SK-N-SH (cell line): ENCODE results near the gene GYS2. TPM values are rescaled to one million over a fixed set of nuclear protein-coding genes. Genes with fewer than 3 reads are reported as not detected.
"Not testable (repeated sequence)": the region's sequence is repeated elsewhere in the genome, so short reads cannot be mapped to it uniquely, and the experiment has no call there.

Experiments
- CTCF ChIA-PET: fragments of 300-600, 350-600 bp; formaldehyde crosslinking; extraction: SDS; loops from one replicate; lab custom pipeline; 2021; lab: Yijun Ruan, JAX
- POLR2A ChIA-PET: fragments of 350-600 bp; sonication (Branson Sonifier 250); formaldehyde crosslinking; extraction: SDS; loops from one replicate; lab custom pipeline; 2020; ENCODE audit warnings: antibody characterized with exemption, inconsistent platforms; lab: Yijun Ruan, JAX
- DNase-seq: peaks from one replicate; pipeline ENCODE4 v3.0.0; 2012
- H2AFZ ChIP-seq: fragments of 200-600 bp; sonication (generic); 2 replicates; pipeline ENCODE4 v1.8.1; 2016; ENCODE audit warnings: antibody characterized with exemption, mild to moderate bottlenecking, low read depth
- H3F3A ChIP-seq: fragments of 200-600 bp; sonication (generic); replicated peaks from 2 replicates; pipeline ENCODE3; 2016; ENCODE audit warnings: antibody characterized with exemption, mild to moderate bottlenecking; ENCODE audit not compliant: insufficient read depth
- H3K27ac ChIP-seq, 2 experiments: fragments of 200-500 bp in 1 of 2; fragments of 200-600 bp in 1 of 2; sonication (Bioruptor generic) in 1 of 2; sonication (generic), shearing (Covaris generic) in 1 of 2; 2 replicates each; pipeline versions ENCODE4 v1.5.1 to v1.6.1; 2014 to 2016; ENCODE audit warnings: low read depth in 2 of 2, inconsistent platforms in 1 of 2, low read length in 1 of 2, mild to moderate bottlenecking in 1 of 2, mixed read lengths in 1 of 2
- H3K27me3 ChIP-seq: fragments of 200-600 bp; sonication (generic), shearing (Covaris generic); 2 replicates; pipeline ENCODE4 v1.6.1; 2016; ENCODE audit warnings: mixed run types; ENCODE audit not compliant: insufficient read depth
- H3K36me3 ChIP-seq, 2 experiments: fragments of 200-500 bp in 1 of 2; fragments of 200-600 bp in 1 of 2; sonication (Bioruptor generic) in 1 of 2; sonication (generic) in 1 of 2; replicated peaks in 1 of 2; 2 replicates each; pipeline versions ENCODE3 to v1.5.1; 2014 to 2016; ENCODE audit warnings: low read length in 1 of 2, mild to moderate bottlenecking in 1 of 2; ENCODE audit not compliant: insufficient read depth in 2 of 2, control insufficient read depth in 1 of 2
- H3K4me1 ChIP-seq, 2 experiments: fragments of 200-500 bp in 1 of 2; fragments of 200-600 bp in 1 of 2; sonication (Bioruptor generic) in 1 of 2; sonication (generic), shearing (Covaris generic) in 1 of 2; 2 replicates each; pipeline versions ENCODE4 v1.5.1 to v1.6.1; 2014 to 2016; ENCODE audit warnings: low read depth in 1 of 2, low read length in 1 of 2, mixed run types in 1 of 2; ENCODE audit not compliant: insufficient read depth in 2 of 2, control insufficient read depth in 1 of 2
- H3K4me2 ChIP-seq: fragments of 200-600 bp; sonication (generic), shearing (Covaris generic); 2 replicates; pipeline ENCODE4 v1.6.1; 2017; ENCODE audit warnings: mixed run types
- H3K4me3 ChIP-seq, 2 experiments: fragments of 200-500 bp in 1 of 2; fragments of 200-600 bp in 1 of 2; sonication (Bioruptor generic) in 1 of 2; sonication (generic), shearing (Covaris generic) in 1 of 2; 2 replicates each; pipeline versions ENCODE4 v1.5.1 to v1.8.1; 2014 to 2016; ENCODE audit warnings: low read depth in 2 of 2, inconsistent platforms in 1 of 2, low read length in 1 of 2, mild to moderate bottlenecking in 1 of 2, mixed read lengths in 1 of 2, moderate library complexity in 1 of 2
- H3K79me2 ChIP-seq: fragments of 200-600 bp; sonication (generic); 2 replicates; pipeline ENCODE4 v1.8.1; 2017; ENCODE audit warnings: mild to moderate bottlenecking; ENCODE audit not compliant: insufficient read depth
- H3K9ac ChIP-seq: fragments of 200-600 bp; sonication (generic); 2 replicates; pipeline ENCODE4 v1.6.1; 2017; ENCODE audit warnings: mixed run types
- H3K9me2 ChIP-seq: fragments of 200-600 bp; sonication (generic); 2 replicates; pipeline ENCODE4 v1.6.1; 2017; ENCODE audit warnings: mixed run types
- H3K9me3 ChIP-seq: fragments of 200-600 bp; sonication (generic); 2 replicates; pipeline ENCODE4 v1.6.1; 2017; ENCODE audit warnings: mixed run types, mild to moderate bottlenecking, moderate library complexity
- H4K20me1 ChIP-seq: fragments of 200-600 bp; sonication (generic); 2 replicates; pipeline ENCODE4 v1.6.1; 2017; ENCODE audit warnings: mild to moderate bottlenecking, mixed run types; ENCODE audit not compliant: insufficient read depth
- GATA2 ChIP-seq: sonication (generic); formaldehyde crosslinking; IDR thresholded peaks from 2 replicates; pipeline ENCODE4 v1.5.0; 2020; ENCODE audit warnings: mild to moderate bottlenecking, missing genetic modification reagents
- WGBS: methylation state at CpG from one replicate; pipeline ENCODE4 v1.1.6; 2017; ENCODE audit warnings: low lambda C conversion rate; 5-methylcytosine and 5-hydroxymethylcytosine counted together
- polyA plus RNA-seq, 3 experiments: library from polyadenylated mRNA; depleted of rRNA; stranded (reverse); fragments of >200 nt; gene quantifications; 2 replicates each; pipeline ENCODE4 v1.2.3, GENCODE V29; 2012
- TF ChIP-seq, protein P1 (sequence below): IDR thresholded peaks from 2 replicates; pipeline ENCODE4 v1.6.1; 2012; ENCODE audit warnings: mild to moderate bottlenecking, low read depth, low read length, moderate library complexity

GYS2 gene
- polyA plus RNA-seq, 1 of the 3 experiments (the other 2 are of a cell fraction) = not detected

DNA sequence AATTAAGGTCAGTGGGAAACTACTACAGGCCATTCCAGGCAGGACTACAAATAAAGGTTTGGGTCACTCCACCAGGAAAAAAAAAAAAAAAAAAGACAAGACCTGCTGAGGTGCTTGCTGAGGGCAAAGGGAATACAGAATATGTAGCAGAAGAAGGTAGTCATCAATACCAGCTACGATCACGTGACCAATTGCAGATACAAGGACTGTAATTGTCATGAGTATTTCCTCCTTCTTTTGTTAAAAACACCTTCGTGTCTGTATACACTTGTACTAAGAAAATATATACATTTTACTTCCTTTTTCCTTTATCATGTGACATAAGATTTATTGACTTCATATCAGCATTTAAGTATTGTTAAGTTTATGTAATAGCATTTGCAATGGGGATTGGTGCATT lies 19.2 kb downstream of the GYS2 start (continued):
- TF ChIP-seq, protein P1, sequence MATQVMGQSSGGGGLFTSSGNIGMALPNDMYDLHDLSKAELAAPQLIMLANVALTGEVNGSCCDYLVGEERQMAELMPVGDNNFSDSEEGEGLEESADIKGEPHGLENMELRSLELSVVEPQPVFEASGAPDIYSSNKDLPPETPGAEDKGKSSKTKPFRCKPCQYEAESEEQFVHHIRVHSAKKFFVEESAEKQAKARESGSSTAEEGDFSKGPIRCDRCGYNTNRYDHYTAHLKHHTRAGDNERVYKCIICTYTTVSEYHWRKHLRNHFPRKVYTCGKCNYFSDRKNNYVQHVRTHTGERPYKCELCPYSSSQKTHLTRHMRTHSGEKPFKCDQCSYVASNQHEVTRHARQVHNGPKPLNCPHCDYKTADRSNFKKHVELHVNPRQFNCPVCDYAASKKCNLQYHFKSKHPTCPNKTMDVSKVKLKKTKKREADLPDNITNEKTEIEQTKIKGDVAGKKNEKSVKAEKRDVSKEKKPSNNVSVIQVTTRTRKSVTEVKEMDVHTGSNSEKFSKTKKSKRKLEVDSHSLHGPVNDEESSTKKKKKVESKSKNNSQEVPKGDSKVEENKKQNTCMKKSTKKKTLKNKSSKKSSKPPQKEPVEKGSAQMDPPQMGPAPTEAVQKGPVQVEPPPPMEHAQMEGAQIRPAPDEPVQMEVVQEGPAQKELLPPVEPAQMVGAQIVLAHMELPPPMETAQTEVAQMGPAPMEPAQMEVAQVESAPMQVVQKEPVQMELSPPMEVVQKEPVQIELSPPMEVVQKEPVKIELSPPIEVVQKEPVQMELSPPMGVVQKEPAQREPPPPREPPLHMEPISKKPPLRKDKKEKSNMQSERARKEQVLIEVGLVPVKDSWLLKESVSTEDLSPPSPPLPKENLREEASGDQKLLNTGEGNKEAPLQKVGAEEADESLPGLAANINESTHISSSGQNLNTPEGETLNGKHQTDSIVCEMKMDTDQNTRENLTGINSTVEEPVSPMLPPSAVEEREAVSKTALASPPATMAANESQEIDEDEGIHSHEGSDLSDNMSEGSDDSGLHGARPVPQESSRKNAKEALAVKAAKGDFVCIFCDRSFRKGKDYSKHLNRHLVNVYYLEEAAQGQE = no peak

DNA sequence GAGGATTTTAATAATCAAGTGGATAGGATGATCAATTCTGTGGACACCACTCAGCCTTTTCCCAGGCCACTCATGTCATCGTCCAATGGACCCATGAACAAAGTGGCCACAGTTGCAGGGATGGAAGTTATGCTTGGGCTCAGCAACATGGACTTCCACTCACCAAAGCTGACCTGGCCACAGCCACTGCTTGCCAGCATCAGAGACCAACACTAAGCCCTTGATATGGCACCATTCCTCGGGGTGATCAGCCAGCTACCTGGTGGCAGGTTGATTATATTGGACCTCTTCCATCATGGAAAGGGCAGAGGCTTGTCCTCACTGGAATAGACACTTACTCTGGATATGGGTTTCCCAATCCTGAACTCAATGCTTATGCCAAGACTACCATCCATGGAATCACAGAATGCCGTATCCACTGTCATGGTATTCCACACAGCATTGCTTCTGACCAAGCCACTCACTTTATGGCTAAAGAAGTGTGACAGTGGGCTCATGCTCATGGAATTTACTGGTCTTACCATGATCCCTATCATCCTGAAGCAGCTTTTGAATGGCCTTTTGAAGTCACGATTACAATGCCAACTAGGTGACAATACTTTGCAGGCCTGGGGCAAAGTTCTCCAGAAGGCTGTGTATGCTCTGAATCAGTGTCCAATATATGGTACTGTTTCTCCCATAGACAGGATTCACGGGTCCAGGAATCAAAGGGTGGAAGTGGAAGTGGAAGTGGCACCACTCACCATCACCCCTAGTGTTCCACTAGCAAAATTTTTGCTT lies 20.1 kb downstream of the GYS2 start:
- POLR2A ChIA-PET, CTCF ChIA-PET: not testable (repeated sequence)
- WGBS = 9% methylated on average over 3 of the region's 5 CpGs

DNA sequence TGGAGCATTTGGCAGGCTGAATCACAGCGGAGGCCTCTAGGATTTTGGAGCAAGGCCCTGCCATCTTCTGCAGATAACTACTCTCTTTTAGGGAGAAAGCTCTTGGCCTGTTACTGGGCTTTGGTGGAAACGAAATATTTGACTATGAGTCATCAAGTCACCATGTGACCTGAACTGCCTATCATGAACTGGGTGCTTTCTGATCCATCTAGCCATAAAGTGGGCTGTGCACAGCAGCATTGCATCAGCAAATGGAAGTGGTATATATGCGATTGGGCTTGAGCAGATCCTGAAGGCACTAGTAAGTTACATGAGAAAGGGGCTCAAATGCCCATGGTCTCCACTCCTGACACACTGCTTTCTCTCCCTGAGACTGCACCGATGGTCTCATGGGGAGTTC lies 21.1 kb downstream of the GYS2 start:
- H3K4me1 ChIP-seq = no peaks in the 10 kb centered on the region
- H3K9ac ChIP-seq = no peak overlapping the region
- TF ChIP-seq GATA2 (CRISPR knock-in tag) = no peak
- 15% methylated on average over 4 of the region's 4 CpGs for WGBS
- POLR2A ChIA-PET = no interaction called here
- no peaks in the 10 kb centered on the region for H3F3A ChIP-seq
- no peaks in the 10 kb centered on the region for H3K79me2 ChIP-seq
- no peaks in the 10 kb centered on the region for H3K27me3 ChIP-seq
- H2AFZ ChIP-seq = no peak overlapping the region
- no peaks in the 10 kb centered on the region for H3K9me2 ChIP-seq
- DNase-seq = no peak
- no peak overlapping the region for H3K4me3 ChIP-seq
- no peaks in the 10 kb centered on the region for H3K9me3 ChIP-seq
- CTCF ChIA-PET = no interaction called here
- H3K27ac ChIP-seq = no peak overlapping the region
- H3K36me3 ChIP-seq = no peaks in the 10 kb centered on the region
- H3K4me2 ChIP-seq = no peak overlapping the region
- H4K20me1 ChIP-seq = no peaks in the 10 kb centered on the region

More for the DNA sequence above, 20.1 kb downstream of the GYS2 start:
- not testable (repeated sequence) for H3K36me3 ChIP-seq, DNase-seq, H3K27me3 ChIP-seq, H3K9me2 ChIP-seq, H2AFZ ChIP-seq, H4K20me1 ChIP-seq, H3K4me1 ChIP-seq, H3K27ac ChIP-seq, H3K79me2 ChIP-seq, H3K9ac ChIP-seq, H3F3A ChIP-seq, H3K4me2 ChIP-seq, H3K4me3 ChIP-seq, H3K9me3 ChIP-seq
